DOHH2 (cell line): ENCODE data around the gene LGALS7.

Source experiments
- CTCF ChIP-seq: fragments of 200-600 bp; sonication (generic); IDR thresholded peaks from one replicate; pipeline ENCODE4 v1.5.1; 2014; ENCODE audit warnings: antibody characterized with exemption, mild to moderate bottlenecking, low read depth, low read length; ENCODE audit not compliant: poor library complexity, severe bottlenecking
- EZH2phosphoT487 ChIP-seq: fragments of 200-600 bp; sonication (generic); IDR thresholded peaks from 2 replicates; pipeline ENCODE4 v1.6.1; 2017; ENCODE audit warnings: borderline replicate concordance, mild to moderate bottlenecking, antibody characterized with exemption, low read length, moderate library complexity, mixed read lengths

- no peak for TF ChIP-seq EZH2phosphoT487
- no peak for TF ChIP-seq CTCF
Measured at GRCh38 chr19:38763795-38764220, 9.5 kb downstream of the LGALS7 start.
